ENCODE measurements around the gene FUBP3.
"Not testable (repeated sequence)": the region's sequence is repeated elsewhere in the genome, so short reads cannot be mapped to it uniquely, and the experiment has no call there.

FUBP3 gene

GRCh38 chr9:130685945-130686344, 106.6 kb downstream of the FUBP3 start:
- DNase-seq (ENCODE audit: low read depth): not testable (repeated sequence)

GRCh38 chr9:130687615-130688014, 108.2 kb downstream of the FUBP3 start:
- DNase-seq (ENCODE audit: low read depth): no peak

Measured in stimulated activated CD4-positive, alpha-beta T cell treated with anti-CD3 and anti-CD28 coated beads, Interleukin-2, amount 100 ng/mL, for 4 hours (primary cell).